Stimulated activated CD4-positive, alpha-beta T cell treated with anti-CD3 and anti-CD28 coated beads, Interleukin-4, amount 100 ng/mL, for 1 hour (primary cell): ENCODE results near the gene SRGAP2.
"Not testable (repeated sequence)": the region's sequence is repeated elsewhere in the genome, so short reads cannot be mapped to it uniquely, and the experiment has no call there.

Source experiments
- DNase-seq: peaks from one replicate; pipeline ENCODE4 v3.0.0-alpha.2; 2020

The SRGAP2 gene

DNA sequence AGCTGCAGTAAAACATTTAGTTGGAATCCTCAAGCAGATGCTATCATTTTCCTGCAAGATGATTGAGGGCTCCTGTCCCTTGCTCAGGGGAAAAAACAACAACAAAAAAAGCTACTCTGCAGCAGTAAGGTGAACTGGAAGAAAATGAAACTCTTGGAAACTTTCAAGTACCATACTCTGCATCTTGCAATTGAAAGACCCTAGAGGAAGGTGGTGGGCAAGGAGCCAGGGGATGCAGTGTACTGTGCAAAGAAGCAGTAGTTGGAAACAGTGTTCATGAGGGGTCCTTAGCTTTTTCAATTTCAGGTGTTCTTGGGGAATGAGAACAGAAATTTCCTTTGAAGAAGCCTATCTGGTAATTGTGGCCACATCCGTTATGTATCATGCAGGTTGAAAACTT is 7.5 kb downstream of the SRGAP2 start:
- not testable (repeated sequence) for DNase-seq

DNA sequence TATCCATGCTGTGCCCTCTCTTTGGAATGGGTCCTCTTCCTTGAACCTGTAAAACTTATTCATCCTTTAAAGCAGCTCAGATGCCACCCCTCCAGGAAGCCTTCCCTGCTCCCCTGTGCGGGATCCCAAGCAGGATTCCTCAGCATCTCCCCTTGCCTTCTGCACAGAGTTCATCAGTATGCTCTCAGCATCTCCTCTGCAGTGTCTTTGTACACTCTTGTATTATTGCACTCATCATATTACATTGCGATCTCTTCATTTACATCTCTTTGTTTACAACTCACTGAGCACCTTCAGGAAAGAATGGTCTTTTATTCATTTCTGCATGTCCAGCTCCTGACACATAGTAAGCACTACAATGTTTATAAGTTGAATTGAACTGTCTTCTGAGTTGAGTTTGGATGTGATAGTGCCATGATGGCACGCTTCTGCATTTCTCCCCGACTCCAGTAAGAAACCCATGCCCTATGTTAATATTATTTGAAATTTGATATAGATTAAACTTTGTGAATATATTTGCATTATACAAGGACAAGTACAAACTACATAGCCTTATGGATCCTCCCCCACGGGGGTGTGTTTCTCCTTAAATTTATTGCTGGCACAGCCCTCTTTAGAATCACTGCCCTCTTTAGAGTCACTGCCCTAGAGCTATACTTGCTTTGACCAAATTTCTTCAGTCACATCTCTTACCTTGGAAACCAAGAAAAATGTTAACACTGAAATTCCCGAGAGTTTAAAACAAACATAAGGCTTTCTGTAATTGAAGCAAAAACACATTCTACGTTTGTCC is 12.5 kb downstream of the SRGAP2 start:
- DNase-seq = not testable (repeated sequence)

DNA sequence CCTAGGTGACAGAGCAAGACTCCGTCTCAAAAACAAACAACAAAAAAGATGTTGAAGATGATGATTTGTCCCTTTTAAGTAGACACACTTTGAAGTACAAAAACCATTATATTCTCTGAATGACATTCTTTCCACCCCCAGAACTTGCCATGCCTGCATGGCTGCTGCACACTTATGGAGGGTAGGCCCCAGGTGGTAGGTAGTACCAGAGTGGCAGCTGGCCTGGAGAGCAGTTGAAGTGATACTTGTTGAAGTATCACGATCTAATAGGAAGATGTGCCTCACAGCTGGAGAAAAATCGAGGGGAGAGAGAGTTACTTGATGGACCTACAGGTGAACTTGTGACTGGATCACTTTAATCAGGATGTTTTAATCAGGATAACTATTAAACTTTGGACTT is 14.9 kb downstream of the SRGAP2 start:
- not testable (repeated sequence) for DNase-seq

DNA sequence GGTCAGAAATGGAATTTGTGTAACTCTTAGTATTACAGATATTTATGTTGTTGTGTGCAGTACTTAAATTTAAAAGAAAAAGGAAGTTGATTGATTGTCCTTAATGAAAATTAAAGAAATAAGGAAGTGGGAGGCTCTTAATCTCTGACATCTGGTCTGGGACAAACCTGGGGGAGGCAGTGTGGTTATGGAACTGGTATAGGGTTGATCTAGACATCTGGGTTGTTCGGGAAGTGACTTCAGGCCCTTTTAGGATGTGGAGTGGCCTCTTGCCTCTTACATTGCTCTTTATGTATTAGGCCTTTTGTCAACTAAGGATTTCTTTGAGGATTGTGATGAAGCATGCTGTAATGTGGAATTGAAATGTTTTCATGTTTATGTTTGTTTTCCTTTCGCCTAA is 15.4 kb downstream of the SRGAP2 start:
- not testable (repeated sequence) for DNase-seq

DNA sequence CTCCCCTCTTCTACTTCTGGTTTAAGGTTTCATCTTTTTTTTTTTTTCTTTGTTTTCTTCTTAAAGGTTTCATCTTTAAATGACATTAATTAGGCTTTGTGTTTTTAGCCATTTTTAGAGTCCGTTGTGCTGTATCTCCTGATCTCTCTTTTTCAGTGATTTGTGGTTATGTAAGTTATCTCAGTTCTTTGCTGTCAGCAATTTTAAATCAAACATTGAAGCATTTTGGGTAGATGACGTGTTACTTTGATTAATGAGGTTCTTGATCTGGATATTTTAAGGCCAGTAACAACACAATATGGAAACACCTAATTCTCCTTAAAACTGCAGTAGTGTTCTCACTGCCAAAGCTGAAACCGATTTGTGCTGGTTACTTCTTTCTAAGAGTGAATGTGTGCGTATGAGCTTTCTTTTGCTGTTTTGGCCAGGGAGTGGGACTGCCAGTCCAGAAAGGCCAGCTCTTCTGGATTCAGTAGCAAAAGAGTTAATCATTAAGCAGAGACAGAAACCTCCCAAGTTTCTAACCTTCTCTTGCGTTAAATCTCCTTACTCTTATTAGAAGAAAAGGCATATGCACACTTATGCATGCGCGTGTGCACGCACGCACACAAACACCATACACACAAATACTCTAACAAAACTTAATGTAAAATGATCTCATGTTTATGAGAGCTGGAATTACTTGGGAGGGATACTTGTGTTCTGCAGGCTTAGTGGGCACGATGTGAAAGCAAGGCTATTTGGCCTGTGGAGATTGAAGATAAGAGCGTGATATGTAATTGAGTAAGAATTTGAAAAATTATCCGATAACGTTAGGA is 16.4 kb downstream of the SRGAP2 start:
- not testable (repeated sequence) for DNase-seq

DNA sequence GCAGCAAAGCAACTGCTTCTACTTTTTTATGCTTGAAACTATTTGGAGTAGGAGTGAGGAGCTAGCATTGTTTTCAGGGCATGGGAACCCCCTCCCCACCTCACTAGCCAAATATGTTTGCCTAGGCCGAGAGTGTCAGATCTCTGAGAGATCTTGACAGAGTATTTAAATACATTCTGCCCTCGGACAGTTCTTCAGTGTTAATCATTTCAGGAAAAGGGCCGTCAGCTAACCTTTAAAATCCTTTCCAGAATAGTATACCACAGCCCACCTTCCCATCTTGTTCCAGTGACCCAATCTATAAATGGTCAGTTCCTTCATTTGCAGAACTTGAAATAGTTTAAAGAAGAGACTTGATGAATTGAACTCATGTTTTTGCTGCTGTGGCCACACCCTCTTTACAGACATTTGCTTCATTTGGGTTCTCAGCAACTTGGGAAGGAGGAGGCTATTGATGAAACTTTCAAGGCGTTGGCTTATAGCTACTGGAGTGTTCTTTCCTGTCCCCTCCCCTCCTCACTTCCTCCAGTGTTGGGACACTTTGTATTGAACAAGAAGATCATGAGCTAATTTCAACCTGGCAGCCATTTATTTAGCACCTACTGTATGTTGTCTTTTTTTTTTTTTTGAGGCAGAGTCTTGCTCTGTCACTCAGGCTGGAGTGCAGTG is 17.1 kb downstream of the SRGAP2 start:
- DNase-seq = not testable (repeated sequence)

DNA sequence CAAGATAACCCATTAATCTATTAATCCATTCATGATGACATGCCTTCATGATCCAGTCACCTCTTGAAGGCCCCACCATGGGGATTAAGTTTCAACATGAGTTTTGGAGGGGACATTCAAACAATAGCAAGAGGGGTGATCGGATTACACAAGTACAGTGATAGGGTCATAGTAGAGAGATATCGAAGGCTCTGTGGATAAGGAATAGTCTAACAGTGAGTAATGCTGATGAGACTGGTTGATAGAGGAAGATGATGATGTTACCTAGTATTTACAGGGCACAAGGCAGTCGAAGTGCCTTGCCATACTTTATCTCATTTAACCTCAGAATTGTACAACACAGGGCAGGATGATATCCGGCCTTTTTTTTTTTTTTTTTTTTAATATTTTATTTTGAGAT is 18.2 kb downstream of the SRGAP2 start:
- not testable (repeated sequence) for DNase-seq

DNA sequence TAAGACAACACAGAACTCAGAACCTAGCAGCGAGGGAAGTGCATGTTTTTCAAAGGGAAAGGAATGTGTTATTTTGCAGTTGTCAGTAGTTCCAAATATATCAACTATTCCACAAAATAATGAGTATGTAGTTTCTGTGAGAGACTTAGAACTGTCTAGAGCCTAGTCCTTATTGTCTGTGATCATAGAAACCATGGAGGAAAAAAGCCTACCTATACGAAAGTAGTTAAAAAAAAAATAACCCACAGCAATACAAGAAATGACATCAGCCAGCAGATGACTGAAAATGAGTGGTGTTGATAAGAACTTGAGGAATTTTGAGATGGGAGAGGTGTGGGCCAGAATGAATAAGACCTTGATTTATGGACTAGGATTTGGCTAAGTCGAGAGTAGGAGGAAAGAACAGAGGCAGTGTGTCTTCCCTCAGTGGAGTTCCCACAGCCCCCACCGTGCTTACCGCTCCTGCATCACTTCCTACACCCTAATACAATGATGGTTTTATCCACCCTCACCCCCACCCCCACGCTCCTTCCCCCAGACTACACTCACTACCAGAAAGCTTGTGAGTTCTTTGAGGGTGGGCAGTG is 20.9 kb downstream of the SRGAP2 start:
- not testable (repeated sequence) for DNase-seq

DNA sequence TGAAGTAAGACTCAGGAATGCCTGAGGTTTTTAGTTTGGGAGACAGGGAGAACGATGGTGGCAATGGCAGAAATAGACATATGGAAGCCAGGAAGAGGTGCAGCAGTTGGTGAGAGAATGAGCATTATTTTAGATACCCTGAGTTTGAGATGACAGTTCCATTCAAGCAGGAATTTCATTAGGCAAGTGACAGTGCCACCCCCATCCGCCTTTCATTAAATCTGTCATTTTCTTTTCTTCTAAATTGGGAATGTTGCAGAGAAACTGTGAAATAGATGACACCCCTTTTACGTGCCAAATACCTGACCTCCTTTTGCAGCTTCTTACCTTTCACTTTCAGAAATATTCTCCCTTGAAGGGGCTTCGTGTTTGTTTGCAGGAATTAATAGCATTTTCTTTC is 22.0 kb downstream of the SRGAP2 start:
- not testable (repeated sequence) for DNase-seq

DNA sequence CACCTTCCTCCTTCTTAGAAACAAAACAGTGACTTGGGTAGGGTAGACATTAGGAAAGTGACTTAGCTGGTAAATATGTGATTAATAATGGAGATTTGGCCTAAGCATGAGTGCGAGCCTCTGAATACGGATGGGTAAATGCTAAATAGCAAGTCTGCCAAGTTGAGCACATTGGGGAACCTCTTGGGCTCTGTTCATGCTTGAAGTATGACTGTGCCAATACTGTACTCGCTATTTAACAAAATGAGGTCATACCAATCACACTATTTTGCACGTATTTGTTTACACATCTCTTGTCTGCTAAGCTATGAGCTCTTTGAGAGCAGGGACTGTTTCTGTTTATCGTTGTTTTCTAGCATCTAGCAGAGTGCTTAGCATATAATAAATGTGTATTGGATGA is 23.5 kb downstream of the SRGAP2 start:
- DNase-seq = not testable (repeated sequence)

DNA sequence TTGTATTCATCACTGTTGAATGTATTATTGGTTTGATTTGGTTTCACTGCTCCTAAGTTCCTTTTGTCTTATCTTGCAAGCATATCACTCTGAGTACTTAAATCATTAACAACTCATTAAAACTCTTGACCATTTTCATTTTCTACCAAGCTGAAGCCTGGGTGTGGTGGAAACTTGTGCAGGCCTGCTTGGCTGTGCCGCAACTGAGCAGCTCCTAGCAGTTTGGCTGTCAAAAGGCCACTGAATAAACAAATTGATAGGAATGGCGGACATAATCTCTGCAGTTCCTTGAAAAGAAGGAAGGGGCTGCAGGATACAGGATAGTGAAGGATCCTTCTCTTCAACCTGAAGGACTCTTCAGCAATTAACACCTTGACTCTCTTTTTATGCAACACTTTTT is 25.9 kb downstream of the SRGAP2 start:
- DNase-seq = not testable (repeated sequence)

DNA sequence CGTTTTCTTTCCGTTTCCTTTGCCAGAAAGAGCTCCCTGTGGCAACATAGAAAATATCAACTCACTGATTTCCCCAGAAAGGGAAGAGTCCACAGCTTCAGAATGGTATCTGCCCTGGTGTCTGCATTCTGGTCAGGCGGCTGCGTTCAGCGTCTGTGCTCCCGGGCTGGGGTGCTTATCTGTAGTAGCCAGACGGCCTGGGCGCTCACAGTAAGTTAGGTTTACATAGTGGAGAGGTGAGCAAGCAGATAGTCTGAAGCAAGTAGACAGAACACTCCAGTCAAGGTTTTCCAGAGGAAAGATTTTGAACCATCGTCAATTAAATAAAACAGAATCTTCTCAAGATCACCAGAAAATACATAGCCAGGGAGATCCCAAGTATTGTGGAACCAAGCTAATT is 28.6 kb downstream of the SRGAP2 start:
- DNase-seq = not testable (repeated sequence)

DNA sequence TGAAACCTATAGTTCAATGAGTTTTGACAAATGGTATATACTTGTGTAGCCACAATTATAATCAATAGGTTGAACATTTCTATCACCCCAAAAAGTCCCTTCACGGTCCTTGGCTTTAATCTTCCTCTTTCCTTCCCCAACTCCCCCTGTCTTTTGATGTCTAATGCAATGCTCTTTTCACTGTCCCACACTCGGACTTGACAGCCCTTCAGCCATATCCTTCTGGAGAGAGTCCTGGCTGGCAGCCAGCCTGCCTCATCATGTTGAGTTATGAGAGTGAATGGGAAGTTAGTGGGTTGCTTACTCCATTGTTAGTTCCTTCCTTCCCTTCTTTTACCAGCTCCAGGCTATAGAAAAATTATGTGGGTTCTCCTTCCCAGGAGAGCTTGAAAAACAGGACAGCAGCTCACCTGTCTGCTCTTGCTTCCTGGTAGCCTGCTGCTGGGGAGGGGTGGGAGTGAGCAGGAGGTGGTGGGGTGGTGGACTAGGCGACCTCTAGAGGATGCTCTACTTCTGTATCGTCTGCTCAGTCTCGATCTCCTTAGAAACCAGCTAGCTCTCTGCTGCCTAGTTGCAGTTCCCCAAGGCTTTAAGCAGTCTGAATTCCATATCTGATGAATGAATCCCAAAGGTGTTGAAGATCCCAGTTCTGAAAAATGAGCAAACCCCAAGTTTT is 29.8 kb downstream of the SRGAP2 start:
- not testable (repeated sequence) for DNase-seq

DNA sequence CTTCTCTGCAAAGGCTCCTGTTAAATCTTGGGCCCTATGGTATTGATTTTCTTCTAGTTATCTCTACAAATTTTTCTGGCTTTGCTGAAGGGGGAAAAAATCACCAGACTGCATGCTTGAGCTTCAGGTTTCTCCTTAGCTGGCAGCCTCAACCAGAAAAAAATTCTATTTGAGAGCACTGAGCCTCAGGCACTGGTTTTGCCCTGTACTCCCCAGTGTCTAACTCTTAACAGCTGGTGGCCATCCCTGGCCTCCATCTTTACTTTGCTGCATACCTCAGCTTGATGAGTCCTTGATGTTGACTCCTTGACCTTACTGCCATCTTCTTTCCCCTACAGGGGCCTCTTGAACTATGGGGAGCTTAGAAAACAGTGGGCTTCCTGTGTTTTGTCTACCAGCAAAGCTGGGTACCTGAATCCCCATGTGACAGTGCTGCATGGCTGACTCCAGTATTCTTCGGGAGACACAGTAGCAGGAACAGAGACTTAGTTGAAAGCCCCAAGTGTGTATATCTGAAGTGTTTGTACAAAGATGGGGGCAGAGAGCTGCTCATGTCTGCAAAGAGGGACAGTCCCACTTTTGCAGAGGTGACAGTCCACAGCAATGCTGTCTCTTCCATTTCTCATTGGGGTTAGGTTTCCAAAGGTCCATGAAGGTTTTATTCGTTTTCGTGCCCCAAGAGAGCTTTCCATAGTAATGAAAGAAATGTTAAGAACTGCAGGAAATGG is 31.0 kb downstream of the SRGAP2 start:
- DNase-seq = not testable (repeated sequence)

DNA sequence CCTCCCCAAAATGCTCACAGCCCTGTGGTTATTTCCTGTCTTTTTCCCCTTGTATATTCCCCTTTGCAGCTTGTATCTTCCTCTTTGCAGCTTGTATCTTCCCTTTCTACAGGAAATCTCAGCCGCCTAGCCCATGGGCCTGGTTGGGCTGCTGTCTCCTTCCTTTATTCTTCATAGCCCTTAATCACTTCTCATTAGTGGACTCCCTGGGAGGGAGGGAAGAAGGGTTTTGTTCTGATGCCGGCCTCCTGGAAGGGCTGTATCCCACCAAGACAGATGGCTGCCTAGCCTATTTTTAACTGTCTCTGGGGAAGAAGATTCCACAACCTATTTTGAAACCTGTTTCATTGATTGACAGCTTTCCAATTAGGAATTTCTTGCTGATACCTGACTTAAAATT is 31.8 kb downstream of the SRGAP2 start:
- DNase-seq = not testable (repeated sequence)

DNA sequence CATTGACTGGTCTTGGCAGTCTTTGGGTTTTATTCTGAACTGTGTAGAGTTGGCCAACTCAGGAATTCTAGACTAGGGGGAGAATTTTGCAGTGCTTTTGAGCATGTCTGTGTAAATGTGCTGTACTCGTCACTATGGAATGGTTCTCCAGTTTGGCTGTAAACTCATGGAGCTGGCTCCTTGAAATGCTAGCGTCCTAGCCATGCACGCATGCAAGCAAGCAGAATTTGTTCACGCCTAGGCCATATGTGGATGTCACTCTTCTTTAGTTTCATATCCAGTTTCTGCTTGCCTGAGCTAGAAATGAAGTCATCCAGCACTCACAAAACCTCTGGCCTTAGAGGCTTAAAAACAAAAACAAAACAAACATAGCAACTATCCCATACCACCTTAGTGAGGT is 36.9 kb downstream of the SRGAP2 start:
- DNase-seq = not testable (repeated sequence)

DNA sequence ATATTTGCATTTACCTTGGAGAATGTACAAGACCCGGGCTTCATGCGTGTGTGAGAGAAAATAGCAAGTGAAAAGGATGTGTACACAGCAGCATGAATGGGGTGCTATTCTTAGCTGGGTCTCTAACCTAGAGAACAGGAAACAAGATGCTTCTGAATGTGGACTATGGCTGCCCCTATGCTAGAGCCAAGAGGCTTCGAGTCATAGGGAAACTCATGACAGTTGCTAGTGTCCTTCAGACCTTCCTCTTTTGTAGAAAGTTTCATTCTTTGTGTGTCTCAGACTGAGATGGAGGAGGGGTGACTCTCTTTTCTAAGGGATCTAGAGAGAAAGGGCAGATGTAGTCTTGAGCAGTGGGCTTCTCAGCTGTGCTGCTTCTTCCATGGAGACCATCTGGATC is 40.0 kb downstream of the SRGAP2 start:
- DNase-seq = not testable (repeated sequence)

DNA sequence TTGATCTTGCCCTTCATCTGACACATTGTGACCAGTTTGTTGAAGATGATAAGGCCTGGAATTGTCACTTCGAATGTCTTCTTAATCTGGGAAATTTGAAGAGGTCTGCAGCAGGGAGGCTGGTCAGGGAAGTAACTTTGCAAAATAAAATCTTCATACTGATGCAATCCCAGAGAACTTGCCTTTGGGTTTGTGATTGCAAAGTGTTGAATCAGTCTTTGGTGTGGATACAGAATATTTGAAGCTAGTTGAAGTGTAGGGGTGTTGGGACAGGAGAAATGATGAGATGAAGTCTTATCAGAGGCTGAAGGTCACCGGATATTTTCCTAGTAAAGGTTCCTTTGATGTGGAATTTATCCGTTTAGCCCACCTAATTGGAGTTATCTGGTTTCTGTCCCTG is 42.1 kb downstream of the SRGAP2 start:
- not testable (repeated sequence) for DNase-seq

DNA sequence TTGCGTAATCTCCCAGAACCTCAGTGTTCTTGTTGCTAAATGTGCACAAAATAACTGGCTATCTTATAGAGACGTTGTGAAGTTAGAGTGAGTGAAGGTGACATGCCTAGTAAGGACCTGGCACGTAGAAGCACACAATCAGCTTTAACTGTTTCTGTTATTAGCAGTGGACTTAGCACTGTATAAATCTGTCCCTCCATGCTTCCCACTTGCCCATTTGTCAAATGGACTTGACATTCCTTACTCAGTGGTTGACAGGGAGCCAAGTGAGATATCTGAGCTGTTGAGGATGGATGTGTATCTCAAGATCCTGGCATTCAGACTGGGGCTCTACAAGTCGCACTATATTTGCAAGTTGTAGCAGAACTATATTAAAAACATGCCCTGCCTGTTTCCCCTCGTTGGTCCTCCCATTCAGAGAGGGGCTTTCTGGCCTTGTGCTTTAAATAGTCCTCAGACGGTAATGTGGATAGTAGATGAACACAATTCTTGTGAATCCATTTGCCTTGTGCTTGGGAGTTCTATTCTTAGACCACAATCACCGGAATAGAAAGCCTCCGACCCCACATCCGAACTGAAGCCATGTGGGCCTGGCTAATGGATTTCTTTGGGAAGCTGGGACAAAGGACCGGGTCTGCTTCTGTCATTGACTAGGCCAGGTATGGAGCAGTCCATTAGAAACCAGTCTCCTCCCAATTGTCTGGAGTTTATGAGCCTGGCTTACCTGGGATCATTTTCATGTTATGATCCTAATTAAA is 43.0 kb downstream of the SRGAP2 start:
- not testable (repeated sequence) for DNase-seq

DNA sequence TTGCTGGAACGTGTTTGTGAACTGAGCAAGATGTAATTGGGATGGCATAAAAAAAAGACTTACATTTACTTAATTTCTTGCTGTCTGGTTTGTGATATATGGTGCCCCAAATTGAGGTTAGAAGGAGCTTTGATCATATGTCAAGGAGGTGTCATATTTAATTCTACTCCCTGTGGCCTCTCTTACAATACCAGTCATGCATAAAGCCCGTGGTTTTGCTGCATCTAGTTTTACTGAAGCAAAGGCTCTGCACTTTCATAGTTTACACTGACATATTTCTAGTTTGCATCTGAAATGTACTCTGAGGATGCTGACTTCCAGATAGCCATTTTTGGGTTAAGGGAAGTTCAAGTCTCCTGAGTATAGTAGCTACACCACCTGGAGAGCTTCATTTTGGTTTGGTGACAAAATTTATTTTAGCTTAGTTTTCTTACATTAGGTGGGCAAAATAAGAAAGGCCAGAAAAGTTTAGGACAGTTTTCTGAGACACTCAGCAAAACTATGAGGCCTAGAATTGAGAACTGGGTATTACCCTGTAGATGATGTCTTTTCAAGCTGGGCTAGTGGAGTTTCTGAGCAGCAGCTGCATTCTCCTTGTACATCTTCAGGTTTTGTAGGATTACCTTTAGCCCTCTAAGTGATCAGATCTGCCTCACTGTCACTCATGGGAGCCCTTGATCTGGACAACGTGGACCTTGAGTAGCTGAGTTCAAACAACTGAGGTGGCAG is 47.8 kb downstream of the SRGAP2 start:
- DNase-seq = not testable (repeated sequence)
